Esophagus squamous epithelium (tissue), 5 donors: ENCODE measurements around the gene TVP23A. TPM values are rescaled to one million over a fixed set of nuclear protein-coding genes. Genes with fewer than 3 reads are reported as not detected.

ENCODE experiments used
- DNase-seq: peaks from one replicate; lab custom pipeline; 2025; lab: John Stamatoyannopoulos, UW
- H3K27ac ChIP-seq, 4 donors: fragments of 200-600 bp; sonication (generic); one replicate each; pipeline ENCODE4 v1.5.1; 2016 to 2019; ENCODE audit warnings: mild to moderate bottlenecking in 1 of 4
- H3K27me3 ChIP-seq, 4 donors: fragments of 200-600 bp; sonication (generic); 1 replicate in 3 of 4; 2 replicates in 1 of 4; pipeline versions ENCODE4 v1.5.1 to v1.6.0; 2017 to 2021; ENCODE audit warnings: antibody characterized with exemption in 1 of 4
- H3K36me3 ChIP-seq, 3 donors: fragments of 200-600 bp; sonication (generic); one replicate each; pipeline ENCODE4 v1.5.1; 2016 to 2019
- H3K4me1 ChIP-seq, 3 donors: fragments of 200-600 bp; sonication (generic); one replicate each; pipeline ENCODE4 v1.5.1; 2017 to 2019
- H3K4me3 ChIP-seq, 4 donors: fragments of 200-600 bp; sonication (generic); 1 replicate in 3 of 4; 2 replicates in 1 of 4; pipeline ENCODE4 v1.5.1; 2016 to 2019; ENCODE audit warnings: mild to moderate bottlenecking in 2 of 4, moderate library complexity in 1 of 4
- H3K9me3 ChIP-seq, 3 donors: fragments of 200-600 bp; sonication (generic); one replicate each; pipeline ENCODE4 v1.5.1; 2016 to 2019
- POLR2A ChIP-seq, 4 donors: fragments of 450-650 bp; IDR thresholded peaks; one replicate each; pipeline ENCODE4 v1.6.1; 2017; ENCODE audit warnings: antibody characterized with exemption in 4 of 4, mild to moderate bottlenecking in 4 of 4, moderate library complexity in 3 of 4
- WGBS, 2 donors: methylation state at CpG; one replicate each; pipeline ENCODE4 v1.1.5; 2018; 5-methylcytosine and 5-hydroxymethylcytosine counted together
- intact Hi-C: fragments of 100-400 bp; cut with DNase I; formaldehyde crosslinking; loops from one replicate; pipeline ENCODE4 v1.15.0; 2022
- total RNA-seq, 4 donors: library from RNA; depleted of rRNA; stranded (reverse); fragments of >200 nt; gene quantifications; one replicate each; pipeline ENCODE4 v1.1.0, GENCODE V29; 2016
- TF ChIP-seq, protein P1 (sequence below), 6 experiments: fragments of 450-650 bp in 4 of 6; fragments of 200-600 bp in 2 of 6; sonication (generic) in 2 of 6; IDR thresholded peaks; one replicate each; pipeline ENCODE4 v1.5.1; 2016 to 2019; ENCODE audit warnings: antibody characterized with exemption in 6 of 6, mild to moderate bottlenecking in 4 of 6, moderate library complexity in 4 of 6
- donor health status: DM: yes; HTN: yes; CAD: no.

The TVP23A gene
- total RNA-seq = under 1 TPM in 1 of 4 donors, not detected in 3; 0.19 TPM

DNA sequence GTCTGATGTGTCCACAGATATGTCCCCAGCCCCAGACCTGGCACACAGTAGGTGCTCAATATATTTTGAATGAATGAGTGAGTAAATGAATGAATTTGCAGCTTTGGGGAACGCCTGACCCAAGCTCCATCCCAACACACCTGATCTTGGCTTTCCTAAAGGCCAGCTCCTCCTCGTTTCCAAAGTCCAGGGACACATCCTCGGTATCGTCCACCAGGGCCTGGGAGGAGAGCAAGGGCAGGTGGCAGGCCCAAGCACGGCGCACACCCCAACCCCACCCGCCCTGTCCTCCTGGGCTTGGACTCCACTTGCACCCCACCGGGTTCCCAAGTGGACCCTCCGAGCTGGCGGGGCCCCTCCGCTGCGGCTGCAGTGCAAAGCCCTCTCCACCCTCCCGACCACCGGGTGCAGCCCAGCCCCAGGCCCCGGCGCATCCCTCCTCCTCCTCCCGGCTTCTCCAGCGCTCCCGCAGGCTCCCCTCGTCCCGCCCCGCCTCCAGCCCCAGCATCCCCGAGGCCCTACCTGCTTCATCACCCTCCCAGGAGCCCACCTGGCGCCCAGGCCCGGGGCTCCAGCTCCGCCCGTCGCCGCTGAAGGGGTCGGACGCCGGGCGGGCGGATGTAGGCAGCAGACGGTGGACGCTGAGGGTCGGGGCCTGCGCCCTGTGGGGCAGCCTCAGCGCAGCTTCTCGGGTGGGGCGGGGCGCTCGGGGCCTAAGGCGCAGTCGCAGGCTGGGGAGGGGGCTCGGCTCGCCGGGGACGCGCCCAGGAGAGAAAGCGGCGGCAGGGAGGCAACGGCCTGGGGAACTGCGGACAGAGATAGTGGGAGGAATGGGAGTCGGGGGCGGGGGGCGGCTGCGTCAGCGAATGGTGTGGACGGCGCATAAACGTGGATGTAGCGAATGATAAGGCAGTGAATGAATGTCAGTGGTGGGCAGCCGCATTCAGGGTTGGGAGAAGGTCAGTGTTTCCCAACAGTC is at the start of gene TVP23A:
Gene TVP23A, minus strand, starts transcription at position 832 of the 979 bp plus-strand sequence. Its CDS starts 301 bp downstream, at position 531.
- intact Hi-C loops = no loop called here
- Histone ChIP-seq H3K9me3 (no peaks in the 10 kb centered on the region), H3K27ac (no peak within 1 kb of the TSS), H3K36me3 (no peaks in the 10 kb centered on the region), H3K4me3 (peak within 1 kb of the TSS in 2 of 4 donors; percentile 38 to 54), H3K27me3 (peaks cover 0 to 18% (median 0%) of the 10 kb centered on the region in 4 donors), H3K4me1 (peaks cover 0 to 8% (median 0%) of the 10 kb centered on the region in 3 donors)
- DNase-seq = no peak
- TF ChIP-seq POLR2A (IDR thresholded peaks at IDR 0.05) = no peak
- TF ChIP-seq, protein P1, sequence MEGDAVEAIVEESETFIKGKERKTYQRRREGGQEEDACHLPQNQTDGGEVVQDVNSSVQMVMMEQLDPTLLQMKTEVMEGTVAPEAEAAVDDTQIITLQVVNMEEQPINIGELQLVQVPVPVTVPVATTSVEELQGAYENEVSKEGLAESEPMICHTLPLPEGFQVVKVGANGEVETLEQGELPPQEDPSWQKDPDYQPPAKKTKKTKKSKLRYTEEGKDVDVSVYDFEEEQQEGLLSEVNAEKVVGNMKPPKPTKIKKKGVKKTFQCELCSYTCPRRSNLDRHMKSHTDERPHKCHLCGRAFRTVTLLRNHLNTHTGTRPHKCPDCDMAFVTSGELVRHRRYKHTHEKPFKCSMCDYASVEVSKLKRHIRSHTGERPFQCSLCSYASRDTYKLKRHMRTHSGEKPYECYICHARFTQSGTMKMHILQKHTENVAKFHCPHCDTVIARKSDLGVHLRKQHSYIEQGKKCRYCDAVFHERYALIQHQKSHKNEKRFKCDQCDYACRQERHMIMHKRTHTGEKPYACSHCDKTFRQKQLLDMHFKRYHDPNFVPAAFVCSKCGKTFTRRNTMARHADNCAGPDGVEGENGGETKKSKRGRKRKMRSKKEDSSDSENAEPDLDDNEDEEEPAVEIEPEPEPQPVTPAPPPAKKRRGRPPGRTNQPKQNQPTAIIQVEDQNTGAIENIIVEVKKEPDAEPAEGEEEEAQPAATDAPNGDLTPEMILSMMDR (IDR thresholded peaks at IDR 0.05) = no peak
- 67 to 81% methylated on average over 19 to 32 of the region's 64 CpGs for WGBS, 2 donors

DNA sequence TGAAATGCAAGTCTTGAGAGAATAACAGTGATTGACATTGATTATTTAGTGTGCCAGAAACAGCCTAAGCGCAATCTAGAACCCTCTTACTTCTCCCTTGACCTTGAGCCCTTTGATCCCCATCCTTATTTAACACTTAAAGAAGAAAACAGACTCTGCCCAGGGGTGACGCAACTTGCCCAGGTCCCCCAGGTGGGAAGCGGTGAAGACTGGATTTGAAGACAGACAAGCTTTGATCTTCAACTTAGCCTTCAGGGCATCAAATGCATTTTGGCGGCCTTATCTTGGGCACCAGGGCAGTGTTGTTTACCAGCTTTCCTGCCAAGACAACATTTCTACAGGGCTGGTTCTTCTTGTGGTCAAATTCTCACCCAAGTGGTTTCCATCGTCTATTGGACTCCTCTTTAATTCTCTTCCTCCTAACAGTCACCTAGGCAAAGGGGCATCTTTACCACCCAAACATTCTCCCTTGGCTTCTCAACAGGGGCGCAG is 49.6 kb upstream of the TVP23A start:
- peak overlapping the region in 3 of 4 donors; percentile 24 to 66 (median 50) for H3K27ac ChIP-seq

DNA sequence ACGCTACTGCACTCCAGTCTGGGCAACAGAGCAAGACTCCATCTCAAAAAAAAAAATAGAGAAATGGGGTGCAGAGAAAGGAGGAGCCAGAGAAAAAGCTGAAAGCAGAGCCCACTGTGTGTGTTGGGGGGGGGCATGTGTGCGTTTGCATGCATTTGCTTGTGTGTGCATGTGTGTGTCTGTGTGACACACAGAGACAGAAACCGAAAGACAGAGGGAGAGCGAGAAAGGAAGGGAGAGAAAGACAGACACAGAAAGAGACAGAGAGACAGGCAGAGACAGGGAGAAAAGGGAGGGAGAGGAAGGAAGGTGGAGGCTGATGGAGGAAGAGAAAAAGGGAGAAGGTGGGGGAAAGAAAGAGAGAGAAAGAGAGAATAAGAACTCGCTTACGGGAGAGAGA is 48.6 kb upstream of the TVP23A start:
- H3K27me3 ChIP-seq = no peaks in the 10 kb centered on the region
- no peaks in the 10 kb centered on the region for H3K9me3 ChIP-seq
- TF ChIP-seq POLR2A (IDR thresholded peaks at IDR 0.05) = no peak
- TF ChIP-seq, protein P1 (IDR thresholded peaks at IDR 0.05) = no peak
- H3K36me3 ChIP-seq = no peaks in the 10 kb centered on the region
- 73 to 83% methylated on average over 6 of the region's 6 CpGs for WGBS, 2 donors
- H3K4me3 ChIP-seq = no peak overlapping the region
- intact Hi-C loops = no loop called here
- peak overlapping the region in 2 of 4 donors; percentile 20 to 66 for H3K27ac ChIP-seq
- H3K4me1 ChIP-seq = peaks cover 13 to 48% (median 32%) of the 10 kb centered on the region in 3 donors
- no peak for DNase-seq

More for the DNA sequence above, 49.6 kb upstream of the TVP23A start:
- DNase-seq = no peak
- no peaks in the 10 kb centered on the region for H3K27me3 ChIP-seq
- peaks cover 13 to 52% (median 32%) of the 10 kb centered on the region in 3 donors for H3K4me1 ChIP-seq
- intact Hi-C loops = no loop called here
- TF ChIP-seq, protein P1 (IDR thresholded peaks at IDR 0.05) = no peak
- no peak for TF ChIP-seq POLR2A (IDR thresholded peaks at IDR 0.05)
- H3K9me3 ChIP-seq = no peaks in the 10 kb centered on the region
- peak overlapping the region in 1 of 4 donors; percentile 34 for H3K4me3 ChIP-seq
- 66 to 68% methylated on average over 6 of the region's 6 CpGs for WGBS, 2 donors
- H3K36me3 ChIP-seq = no peaks in the 10 kb centered on the region

DNA sequence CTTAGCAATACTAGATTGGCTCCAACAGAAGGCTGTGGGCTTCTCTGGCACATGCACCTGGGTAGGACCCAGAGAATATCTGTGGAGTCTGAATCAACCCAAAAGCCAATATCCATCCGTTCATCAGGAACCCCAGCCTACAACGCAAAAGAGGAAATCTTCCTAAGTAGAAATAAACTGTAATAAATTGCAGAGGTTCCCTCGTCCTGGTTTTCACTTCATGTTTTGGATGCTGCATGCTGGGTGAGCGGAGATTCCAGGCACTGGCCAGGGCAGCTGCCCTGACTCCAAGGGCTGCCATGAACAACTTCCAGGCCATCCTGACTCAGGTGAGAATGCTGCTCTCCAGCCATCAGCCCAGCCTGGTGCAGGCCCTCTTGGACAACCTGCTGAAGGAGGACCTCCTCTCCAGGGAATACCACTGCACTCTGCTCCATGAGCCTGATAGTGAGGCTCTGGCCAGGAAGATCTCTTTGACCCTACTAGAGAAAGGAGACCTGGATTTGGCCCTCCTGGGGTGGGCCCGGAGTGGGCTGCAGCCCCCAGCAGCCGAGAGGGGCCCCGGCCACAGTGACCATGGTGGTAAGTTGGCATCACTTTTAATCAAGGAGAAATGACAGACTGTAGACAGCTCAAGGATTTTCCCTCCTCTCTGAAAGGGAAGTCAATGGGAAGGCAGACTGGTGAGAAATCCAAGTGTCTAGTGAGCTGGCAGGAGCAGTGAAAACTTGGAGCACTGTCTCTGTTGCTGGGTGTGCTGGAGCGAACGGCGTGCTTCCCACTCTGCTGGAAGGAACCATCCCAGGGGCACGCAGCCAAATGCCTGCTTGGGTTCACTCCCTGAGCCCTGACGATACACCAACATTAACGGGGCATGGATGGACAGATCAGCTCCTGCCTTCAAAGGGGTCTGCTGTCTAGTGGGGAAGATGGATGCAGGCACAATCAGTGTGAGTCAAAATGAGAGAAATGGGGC is 47.7 kb upstream of the TVP23A start:
- Histone ChIP-seq H3K4me3 (no peak overlapping the region), H3K27me3 (no peaks in the 10 kb centered on the region), H3K9me3 (no peaks in the 10 kb centered on the region), H3K36me3 (no peaks in the 10 kb centered on the region), H3K27ac (peak overlapping the region in 2 of 4 donors; percentile 38 to 55), H3K4me1 (peaks cover 8 to 39% (median 23%) of the 10 kb centered on the region in 3 donors)
- DNase-seq = no peak
- intact Hi-C loops = no loop called here
- TF ChIP-seq POLR2A (IDR thresholded peaks at IDR 0.05) = no peak
- TF ChIP-seq, protein P1 (IDR thresholded peaks at IDR 0.05) = no peak
- WGBS, 2 donors = 54 to 55% methylated on average over 8 of the region's 13 CpGs
